ENCODE results near the gene EFCC1.
"Not testable (repeated sequence)": the region's sequence is repeated elsewhere in the genome, so short reads cannot be mapped to it uniquely, and the experiment has no call there.

Gene EFCC1

DNA sequence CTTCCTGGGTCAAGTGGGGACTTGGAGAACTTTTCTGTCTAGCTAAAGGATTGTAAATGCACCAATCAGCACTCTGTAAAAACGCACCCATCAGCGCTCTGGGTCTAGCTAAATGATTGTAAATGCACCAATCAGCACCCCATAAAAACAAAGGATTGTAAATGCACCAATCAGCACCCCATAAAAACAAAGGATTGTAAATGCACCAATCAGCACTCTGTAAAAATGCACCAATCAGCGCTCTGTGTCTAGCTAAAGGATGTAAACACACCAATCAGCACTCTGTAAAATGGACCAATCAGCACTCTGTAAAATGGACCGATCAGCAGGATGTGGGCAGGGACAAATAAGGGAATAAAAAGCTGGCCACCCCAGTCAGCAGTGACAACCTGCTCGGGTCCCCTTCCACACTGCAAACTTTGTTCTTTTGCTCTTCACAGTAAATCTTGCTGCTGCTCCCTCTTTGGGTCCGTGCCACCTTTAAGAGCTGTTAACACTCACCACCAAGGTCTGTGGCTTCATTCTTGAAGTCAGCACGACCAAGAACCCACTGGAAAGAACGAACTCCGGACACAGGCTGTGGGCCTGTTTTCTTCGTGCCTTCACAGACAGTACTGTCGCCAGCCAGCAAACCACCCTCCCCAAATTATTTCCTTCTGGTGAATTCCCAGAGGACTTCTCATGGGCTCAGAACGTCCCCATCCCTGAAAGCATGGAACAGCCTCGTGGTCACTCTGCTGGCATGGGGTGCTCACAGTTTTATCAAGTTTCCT, 68.4 kb downstream of the EFCC1 start:
- H3K4me3 ChIP-seq (ENCODE audit: control insufficient read depth in 1 of 7, extremely low read depth in 1 of 7, insufficient read depth in 4 of 7, low read depth in 2 of 7, low read length in 6 of 7), result peak overlapping the region in 1 of 7 experiments; percentile 10
- H3K4me1 ChIP-seq (ENCODE audit: control extremely low read depth in 1 of 4, control insufficient read depth in 4 of 4, insufficient read depth in 4 of 4, low read length in 3 of 4), result peaks cover 8 to 31% (median 20%) of the 10 kb centered on the region in 4 experiments
- H3K27me3 ChIP-seq (replicated peaks in 2 of 5; ENCODE audit: control insufficient read depth in 4 of 5, insufficient read depth in 5 of 5, low read length in 4 of 5); H3K9me3 ChIP-seq (ENCODE audit: control extremely low read depth in 1 of 5, control insufficient read depth in 4 of 5, insufficient read depth in 2 of 5, low read depth in 1 of 5, low read length in 4 of 5); H3K36me3 ChIP-seq (ENCODE audit: control insufficient read depth in 4 of 4, insufficient read depth in 4 of 4, low read length in 3 of 4); H3K27ac ChIP-seq (ENCODE audit: insufficient read depth in 1 of 2, low read depth in 1 of 2, low read length in 2 of 2, poor library complexity in 1 of 2, severe bottlenecking in 2 of 2): not testable (repeated sequence)
- 93% methylated on average over 12 of the region's 13 CpGs for WGBS (ENCODE audit: insufficient coverage)
- ChIA-PET POLR2A (interaction anchor here (1.2 kb wide), 1 partner anchor 9 kb away, joined by 3 read pairs; the partner anchor contains the start of gene GP9), CTCF (interaction anchor here (0.7 to 4.4 kb wide), 12 partner anchors 9 to 100 kb away, joined by 3 to 48 read pairs (median 6); partner anchors contain the start of gene GP9)
- peak in 1 of 3 donors; percentile 31 for DNase-seq

DNA sequence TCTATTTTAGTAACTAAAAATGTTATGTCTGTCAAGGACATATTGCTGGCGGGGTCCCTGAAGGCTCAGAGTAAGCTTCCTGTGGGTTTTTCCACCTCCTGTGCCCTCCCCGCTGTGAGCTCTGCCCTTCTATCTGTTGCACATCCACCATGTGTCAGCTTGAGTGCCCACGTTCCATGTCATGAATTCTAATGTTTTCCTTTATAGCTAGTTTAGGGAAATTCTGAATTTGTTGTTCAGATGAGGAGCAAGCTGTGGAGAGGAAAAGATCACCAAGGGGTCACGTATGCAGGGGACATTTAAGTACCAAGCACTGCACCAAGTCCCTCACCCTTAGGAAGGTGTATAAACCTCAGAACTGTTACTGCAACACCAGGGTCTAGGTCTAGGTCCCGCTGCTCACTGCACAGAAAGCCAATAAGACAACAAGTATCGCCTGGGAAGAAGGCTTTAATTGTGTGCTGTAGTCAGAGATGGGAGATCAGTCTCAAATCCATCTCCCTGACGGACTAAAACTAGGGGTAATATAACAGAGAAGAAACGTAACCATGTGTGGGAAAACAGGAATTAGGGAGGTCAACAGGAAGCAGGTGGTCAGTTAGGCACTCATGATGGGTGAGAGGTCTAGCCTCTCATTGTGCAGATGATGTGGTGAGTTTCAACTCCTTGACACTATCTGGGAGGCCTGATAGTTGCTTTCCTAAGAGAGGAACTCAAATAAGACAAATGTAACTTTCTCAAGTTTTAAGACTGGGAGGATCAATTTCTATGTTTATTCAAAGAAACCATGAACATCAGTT, 69.2 kb downstream of the EFCC1 start:
- ChIA-PET POLR2A (no interaction called here), CTCF (interaction anchor here (0.5 to 4.4 kb wide), 8 partner anchors 10 to 1800 kb away, joined by 3 to 48 read pairs (median 9); partner anchors contain the start of gene GP9)
- no peaks in the 10 kb centered on the region for H3K36me3 ChIP-seq (ENCODE audit: control insufficient read depth in 4 of 4, insufficient read depth in 4 of 4, low read length in 3 of 4)
- H3K4me3 ChIP-seq (ENCODE audit: control insufficient read depth in 1 of 7, extremely low read depth in 1 of 7, insufficient read depth in 4 of 7, low read depth in 2 of 7, low read length in 6 of 7), result peak overlapping the region in 1 of 7 experiments; percentile 10
- peaks cover 8 to 31% (median 20%) of the 10 kb centered on the region in 4 experiments for H3K4me1 ChIP-seq (ENCODE audit: control extremely low read depth in 1 of 4, control insufficient read depth in 4 of 4, insufficient read depth in 4 of 4, low read length in 3 of 4)
- peak in 2 of 3 donors; percentile 49 to 52 for DNase-seq
- 70% methylated on average over 4 of the region's 8 CpGs for WGBS (ENCODE audit: insufficient coverage)
- H3K27ac ChIP-seq (ENCODE audit: insufficient read depth in 1 of 2, low read depth in 1 of 2, low read length in 2 of 2, poor library complexity in 1 of 2, severe bottlenecking in 2 of 2), result no peak overlapping the region
- no peaks in the 10 kb centered on the region for H3K27me3 ChIP-seq (replicated peaks in 2 of 5; ENCODE audit: control insufficient read depth in 4 of 5, insufficient read depth in 5 of 5, low read length in 4 of 5)
- H3K9me3 ChIP-seq (ENCODE audit: control extremely low read depth in 1 of 5, control insufficient read depth in 4 of 5, insufficient read depth in 2 of 5, low read depth in 1 of 5, low read length in 4 of 5), result no peaks in the 10 kb centered on the region

GRCh38 chr3:129077222-129077621, 76.1 kb downstream of the EFCC1 start:
- Histone ChIP-seq H3K9me3 (ENCODE audit: control extremely low read depth in 1 of 5, control insufficient read depth in 4 of 5, insufficient read depth in 2 of 5, low read depth in 1 of 5, low read length in 4 of 5) (no peaks in the 10 kb centered on the region), H3K4me1 (ENCODE audit: control extremely low read depth in 1 of 4, control insufficient read depth in 4 of 4, insufficient read depth in 4 of 4, low read length in 3 of 4) (peaks cover 0 to 13% (median 4%) of the 10 kb centered on the region in 4 experiments), H3K36me3 (ENCODE audit: control insufficient read depth in 4 of 4, insufficient read depth in 4 of 4, low read length in 3 of 4) (no peaks in the 10 kb centered on the region), H3K27ac (ENCODE audit: insufficient read depth in 1 of 2, low read depth in 1 of 2, low read length in 2 of 2, poor library complexity in 1 of 2, severe bottlenecking in 2 of 2) (no peak overlapping the region), H3K4me3 (ENCODE audit: control insufficient read depth in 1 of 7, extremely low read depth in 1 of 7, insufficient read depth in 4 of 7, low read depth in 2 of 7, low read length in 6 of 7) (no peak overlapping the region), H3K27me3 (replicated peaks in 2 of 5; ENCODE audit: control insufficient read depth in 4 of 5, insufficient read depth in 5 of 5, low read length in 4 of 5) (no peaks in the 10 kb centered on the region)
- ChIA-PET POLR2A (no interaction called here), CTCF (interaction anchor here (4.6 kb wide), 1 partner anchor 25 kb away, joined by 20 read pairs; no protein-coding TSS in a partner anchor)
- WGBS (ENCODE audit: insufficient coverage), result 97% methylated on average over 7 of the region's 7 CpGs
- no peak for DNase-seq

GRCh38 chr3:129078510-129078909, 77.4 kb downstream of the EFCC1 start:
- H3K4me1 ChIP-seq (ENCODE audit: control extremely low read depth in 1 of 4, control insufficient read depth in 4 of 4, insufficient read depth in 4 of 4, low read length in 3 of 4), result peaks cover 0 to 13% (median 4%) of the 10 kb centered on the region in 4 experiments
- H3K27me3 ChIP-seq (replicated peaks in 2 of 5; ENCODE audit: control insufficient read depth in 4 of 5, insufficient read depth in 5 of 5, low read length in 4 of 5), result no peaks in the 10 kb centered on the region
- WGBS (ENCODE audit: insufficient coverage), result 96% methylated on average over 5 of the region's 8 CpGs
- ChIA-PET POLR2A (no interaction called here), CTCF (interaction anchor here (0.6 to 4.6 kb wide), 3 partner anchors 11 to 63 kb away, joined by 5 to 20 read pairs (median 6); no protein-coding TSS in a partner anchor)
- H3K27ac ChIP-seq (ENCODE audit: insufficient read depth in 1 of 2, low read depth in 1 of 2, low read length in 2 of 2, poor library complexity in 1 of 2, severe bottlenecking in 2 of 2), result no peak overlapping the region
- DNase-seq, result no peak
- H3K4me3 ChIP-seq (ENCODE audit: control insufficient read depth in 1 of 7, extremely low read depth in 1 of 7, insufficient read depth in 4 of 7, low read depth in 2 of 7, low read length in 6 of 7), result no peak overlapping the region
- H3K36me3 ChIP-seq (ENCODE audit: control insufficient read depth in 4 of 4, insufficient read depth in 4 of 4, low read length in 3 of 4), result no peaks in the 10 kb centered on the region
- no peaks in the 10 kb centered on the region for H3K9me3 ChIP-seq (ENCODE audit: control extremely low read depth in 1 of 5, control insufficient read depth in 4 of 5, insufficient read depth in 2 of 5, low read depth in 1 of 5, low read length in 4 of 5)

- no peak overlapping the region for H3K4me3 ChIP-seq (ENCODE audit: control insufficient read depth in 1 of 7, extremely low read depth in 1 of 7, insufficient read depth in 4 of 7, low read depth in 2 of 7, low read length in 6 of 7)
- DNase-seq, result no peak
- CTCF ChIA-PET, result interaction anchor here (0.6 kb wide), 1 partner anchor 138 kb away, joined by 3 read pairs; no protein-coding TSS in a partner anchor
- no peak overlapping the region for H3K27ac ChIP-seq (ENCODE audit: insufficient read depth in 1 of 2, low read depth in 1 of 2, low read length in 2 of 2, poor library complexity in 1 of 2, severe bottlenecking in 2 of 2)
- H3K27me3 ChIP-seq (replicated peaks in 2 of 5; ENCODE audit: control insufficient read depth in 4 of 5, insufficient read depth in 5 of 5, low read length in 4 of 5), result no peaks in the 10 kb centered on the region
- WGBS (ENCODE audit: insufficient coverage), result 90% methylated on average over 2 of the region's 8 CpGs
- peaks cover 0 to 13% (median 4%) of the 10 kb centered on the region in 4 experiments for H3K4me1 ChIP-seq (ENCODE audit: control extremely low read depth in 1 of 4, control insufficient read depth in 4 of 4, insufficient read depth in 4 of 4, low read length in 3 of 4)
- H3K36me3 ChIP-seq (ENCODE audit: control insufficient read depth in 4 of 4, insufficient read depth in 4 of 4, low read length in 3 of 4), result no peaks in the 10 kb centered on the region
- H3K9me3 ChIP-seq (ENCODE audit: control extremely low read depth in 1 of 5, control insufficient read depth in 4 of 5, insufficient read depth in 2 of 5, low read depth in 1 of 5, low read length in 4 of 5), result no peaks in the 10 kb centered on the region
- POLR2A ChIA-PET, result no interaction called here
Measured at GRCh38 chr3:129081503-129081902, 80.4 kb downstream of the EFCC1 start.

DNA sequence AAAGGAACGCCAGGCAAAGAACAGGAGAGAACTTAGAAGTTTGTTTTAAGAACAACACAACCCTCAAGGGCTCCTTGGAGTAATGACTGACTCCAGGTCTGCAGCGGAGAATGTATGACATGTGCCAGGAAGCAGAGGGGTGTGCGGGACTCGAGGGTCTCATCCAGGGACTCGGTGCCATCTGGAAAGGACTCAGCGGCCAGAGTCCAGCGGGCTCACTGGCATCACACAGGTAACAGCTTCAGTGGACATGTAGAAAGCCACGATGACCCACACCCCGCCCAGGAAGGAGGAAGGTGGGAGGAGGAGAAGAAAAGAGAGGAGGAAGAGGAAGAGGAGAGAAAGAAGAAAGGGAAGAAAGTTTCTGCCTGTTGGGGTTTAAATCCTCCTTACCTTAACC, 80.9 kb downstream of the EFCC1 start:
- Histone ChIP-seq H3K27ac (ENCODE audit: insufficient read depth in 1 of 2, low read depth in 1 of 2, low read length in 2 of 2, poor library complexity in 1 of 2, severe bottlenecking in 2 of 2) (no peak overlapping the region), H3K9me3 (ENCODE audit: control extremely low read depth in 1 of 5, control insufficient read depth in 4 of 5, insufficient read depth in 2 of 5, low read depth in 1 of 5, low read length in 4 of 5) (no peaks in the 10 kb centered on the region), H3K4me1 (ENCODE audit: control extremely low read depth in 1 of 4, control insufficient read depth in 4 of 4, insufficient read depth in 4 of 4, low read length in 3 of 4) (peaks cover 0 to 13% (median 4%) of the 10 kb centered on the region in 4 experiments), H3K4me3 (ENCODE audit: control insufficient read depth in 1 of 7, extremely low read depth in 1 of 7, insufficient read depth in 4 of 7, low read depth in 2 of 7, low read length in 6 of 7) (no peak overlapping the region), H3K27me3 (replicated peaks in 2 of 5; ENCODE audit: control insufficient read depth in 4 of 5, insufficient read depth in 5 of 5, low read length in 4 of 5) (no peaks in the 10 kb centered on the region), H3K36me3 (ENCODE audit: control insufficient read depth in 4 of 4, insufficient read depth in 4 of 4, low read length in 3 of 4) (no peaks in the 10 kb centered on the region)
- ChIA-PET POLR2A (no interaction called here), CTCF (interaction anchor here (0.6 to 4.4 kb wide), 3 partner anchors 28 to 138 kb away, joined by 3 to 21 read pairs (median 4); no protein-coding TSS in a partner anchor)
- 92% methylated on average over 7 of the region's 9 CpGs for WGBS (ENCODE audit: insufficient coverage)
- DNase-seq, result no peak
